GM21619 (cell line): ENCODE data around the gene USP34.
A peak's percentile ranks its signal among the peaks of the same experiment; 100 is the strongest.
"Not testable (repeated sequence)": the region's sequence is repeated elsewhere in the genome, so short reads cannot be mapped to it uniquely, and the experiment has no call there.

Source experiments
- ATAC-seq: cut with Tn5 transposase; IDR thresholded peaks from one replicate; pipeline ENCODE4 v1.9.1; 2021; ENCODE audit not compliant: unreplicated experiment

USP34 gene

DNA sequence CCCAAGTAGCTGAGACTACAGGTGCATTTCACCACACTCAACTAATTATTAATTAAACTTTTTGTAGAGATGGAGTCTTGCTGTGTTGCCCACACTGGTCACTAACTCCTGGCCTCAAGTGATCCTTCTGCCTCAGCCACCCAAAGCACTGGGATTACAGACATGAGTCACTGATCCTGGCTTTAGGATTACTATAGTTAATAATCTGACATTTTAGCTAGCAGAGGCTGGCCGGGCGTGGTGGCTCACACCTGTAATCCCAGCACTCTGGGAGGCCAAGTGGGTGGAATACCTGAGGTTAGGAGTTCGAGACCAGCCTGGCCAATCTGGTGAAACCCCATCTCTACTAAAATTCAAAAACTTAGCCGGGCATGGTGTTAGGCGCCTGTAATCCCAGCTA, 39.5 kb downstream of the USP34 start:
- no peak for ATAC-seq

DNA sequence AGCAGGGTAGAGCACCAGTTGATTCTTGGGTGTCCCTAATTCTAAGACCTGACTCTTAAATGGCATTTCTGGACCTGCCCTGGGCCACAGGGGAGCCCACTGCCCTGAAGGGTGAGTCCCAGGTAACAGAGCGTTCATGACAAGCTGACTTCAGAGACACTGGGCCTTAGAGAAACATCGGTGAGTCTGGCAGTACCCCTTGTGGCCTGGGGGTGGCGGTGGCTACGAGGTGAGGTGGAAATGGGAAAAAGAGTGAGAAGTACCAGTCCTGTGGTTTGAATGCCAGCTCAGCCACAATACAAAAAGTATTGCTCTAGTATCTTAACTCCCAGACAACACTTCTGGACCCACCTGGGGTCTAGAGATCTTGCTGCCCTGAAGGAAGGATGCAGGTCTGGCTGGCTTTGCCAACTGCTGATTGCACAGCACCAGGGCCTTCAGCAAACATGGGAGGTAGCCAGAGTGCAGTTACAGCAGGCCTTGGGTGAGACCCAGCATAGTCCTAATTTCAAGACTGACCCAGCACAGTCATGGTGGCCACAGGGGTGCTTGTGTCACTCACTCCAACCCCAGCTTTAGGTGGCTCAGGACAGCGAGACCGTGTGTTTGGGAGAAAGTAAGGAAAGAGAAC, 44.5 kb downstream of the USP34 start:
- ATAC-seq: peak; percentile 78

GRCh38 chr2:61425605-61426155, 45.2 kb downstream of the USP34 start:
- ATAC-seq: peak; percentile 6

- ATAC-seq: no peak
These were observed 47.2 kb downstream of the USP34 start for GRCh38 chr2:61423714-61424113.

DNA sequence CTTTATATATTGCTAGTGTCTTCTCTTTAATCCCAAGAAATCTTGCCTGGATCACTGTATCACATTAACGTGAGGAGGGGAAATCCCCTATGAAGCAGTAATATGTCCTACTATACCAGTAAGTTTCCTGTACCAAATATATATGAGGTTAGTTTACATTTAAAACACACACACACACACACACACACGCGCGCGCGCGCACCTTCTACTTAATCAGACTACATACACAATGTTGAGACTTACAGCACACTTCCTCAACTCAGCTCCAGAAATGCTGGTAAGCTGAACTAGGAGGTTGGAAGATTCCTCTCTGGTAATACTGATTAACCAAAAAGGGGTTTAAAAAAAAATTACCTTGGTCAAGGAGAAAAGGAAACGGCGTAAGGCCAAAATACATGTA, 49.3 kb downstream of the USP34 start:
- no peak for ATAC-seq

DNA sequence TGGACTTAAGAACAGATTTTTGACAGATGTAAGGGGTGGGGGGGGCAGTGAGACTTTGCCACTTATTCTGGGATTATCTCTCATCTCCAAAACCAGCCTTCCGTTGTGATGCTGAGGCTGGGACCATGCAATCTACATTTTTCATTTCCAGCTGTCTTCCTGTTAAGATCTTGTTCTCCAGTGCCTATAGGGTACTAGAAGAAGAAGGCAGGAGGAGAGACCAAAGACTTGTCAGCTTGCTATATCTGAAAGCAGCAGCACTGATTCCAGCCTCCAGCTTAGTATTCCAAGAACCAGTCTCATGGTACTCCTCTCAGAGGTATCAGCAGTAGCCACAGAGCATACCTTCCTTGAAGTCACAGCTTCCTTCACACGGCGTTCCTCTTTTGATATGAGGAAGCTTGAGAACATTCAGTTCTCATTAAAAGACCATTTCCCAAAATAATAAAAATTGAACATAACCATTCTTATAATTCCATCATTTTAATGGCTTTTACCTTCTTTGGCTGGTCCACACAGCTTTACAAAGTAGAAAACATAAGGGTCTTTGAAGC, 49.8 kb downstream of the USP34 start:
- no peak for ATAC-seq

DNA sequence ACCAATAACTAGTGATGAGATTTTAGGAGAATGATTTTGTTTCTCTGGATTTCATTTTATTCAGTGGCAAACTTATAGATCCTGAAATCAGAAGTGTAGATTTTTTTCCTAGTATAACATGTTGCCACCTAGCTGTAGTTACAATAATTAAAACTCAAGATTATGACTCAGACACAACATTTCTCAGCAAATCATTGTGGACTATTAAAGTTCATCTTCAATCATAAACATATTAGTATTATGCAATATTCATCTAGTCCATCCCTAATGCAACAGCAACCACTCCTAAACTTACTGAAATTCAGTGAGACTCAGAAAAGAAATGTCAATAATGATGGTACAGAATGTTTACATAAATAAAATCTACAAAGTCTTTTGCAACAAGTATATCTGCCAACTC, 51.3 kb downstream of the USP34 start:
- ATAC-seq: no peak

- no peak for ATAC-seq
These were observed 51.8 kb downstream of the USP34 start for GRCh38 chr2:61419129-61419528.

DNA sequence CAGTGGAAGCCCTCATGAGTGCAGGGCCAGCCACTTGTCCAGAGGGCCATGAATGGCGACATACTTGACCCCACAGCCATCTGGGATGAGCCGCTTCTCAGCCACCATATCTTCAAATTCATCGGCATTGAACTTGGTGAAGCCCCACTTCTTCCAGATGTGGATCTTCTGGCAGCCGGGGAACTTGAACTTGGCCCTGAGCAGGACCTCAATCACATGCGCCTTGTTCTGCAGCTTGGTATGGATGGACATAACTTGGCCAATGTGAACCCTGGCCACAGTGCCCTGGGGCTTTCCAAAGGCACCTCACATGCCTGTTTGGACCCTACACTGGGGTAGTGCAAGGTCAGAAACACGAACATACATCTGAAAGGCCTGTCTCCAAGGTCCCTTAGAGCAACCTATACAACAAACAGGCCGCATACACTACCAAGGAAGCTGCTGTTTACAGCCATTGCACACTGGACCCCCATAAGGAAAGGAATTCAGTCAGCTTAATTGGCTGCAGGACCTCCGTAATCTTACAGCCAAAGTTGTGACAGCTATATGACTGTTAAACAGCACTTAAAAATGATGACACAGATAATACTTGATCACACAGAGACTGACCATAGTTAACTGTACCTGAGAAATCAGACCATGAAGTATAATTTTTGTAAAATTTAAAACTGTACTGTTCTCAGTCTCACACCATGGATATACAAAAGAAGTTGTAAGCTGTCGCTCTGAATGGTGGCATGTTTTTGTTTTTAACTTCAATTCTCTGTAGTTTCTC, 53.8 kb downstream of the USP34 start:
- no peak for ATAC-seq

DNA sequence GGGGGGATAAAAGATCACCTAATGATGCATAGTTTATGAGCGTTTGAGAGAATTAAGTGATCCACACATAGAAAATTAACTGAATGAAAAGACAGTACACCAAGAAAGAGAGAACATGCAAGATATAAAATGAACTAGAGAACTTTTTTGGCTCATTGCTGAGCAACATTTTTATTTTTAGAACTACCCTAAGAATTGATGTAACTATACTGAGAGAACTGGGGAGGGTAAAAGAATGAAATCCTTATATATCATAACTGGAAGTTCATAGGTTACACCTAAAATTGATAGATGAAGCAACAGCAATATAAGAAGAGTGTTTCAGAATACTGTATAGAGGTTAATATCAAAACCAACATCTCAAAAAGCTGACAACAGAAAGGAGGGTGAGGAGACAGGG, 55.6 kb downstream of the USP34 start:
- no peak for ATAC-seq

DNA sequence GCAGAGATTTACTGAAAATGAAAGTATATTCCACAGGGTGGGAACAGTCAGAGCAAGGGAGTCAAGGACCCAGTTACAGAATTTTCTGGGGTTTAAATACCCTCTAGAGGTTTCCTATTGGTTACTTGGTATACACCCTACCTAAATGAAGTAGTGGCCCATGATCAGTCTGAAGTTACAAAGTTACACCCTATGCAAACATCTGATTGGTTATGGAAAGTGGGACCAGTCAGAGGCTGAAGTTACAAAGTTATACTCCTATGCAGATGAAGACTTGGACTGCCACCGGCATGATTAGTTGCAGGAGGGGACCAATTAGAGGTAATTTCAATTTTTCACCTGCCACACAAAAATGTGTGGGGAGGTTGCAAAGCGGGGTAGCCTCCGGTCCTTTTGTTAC, 56.2 kb downstream of the USP34 start:
- no peak for ATAC-seq

DNA sequence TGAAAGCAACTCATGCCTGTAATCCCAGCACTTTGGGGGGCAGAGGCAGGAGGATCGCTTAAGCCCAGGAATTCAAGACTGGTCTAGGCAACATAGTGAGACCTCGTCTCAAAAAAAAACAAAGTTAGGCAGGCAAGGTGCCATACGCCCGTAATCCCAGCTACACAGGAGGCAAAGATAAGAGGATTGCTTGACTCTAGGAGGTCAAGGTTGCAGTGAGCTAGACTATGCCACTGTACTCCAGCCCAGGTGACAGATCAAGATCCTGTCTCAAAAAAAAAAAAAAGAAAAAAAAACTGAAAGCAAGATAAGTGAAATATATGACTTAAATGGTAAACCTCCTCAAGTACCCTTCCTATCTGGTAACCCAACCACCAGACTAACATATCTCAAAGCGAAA, 59.8 kb downstream of the USP34 start:
- no peak for ATAC-seq

DNA sequence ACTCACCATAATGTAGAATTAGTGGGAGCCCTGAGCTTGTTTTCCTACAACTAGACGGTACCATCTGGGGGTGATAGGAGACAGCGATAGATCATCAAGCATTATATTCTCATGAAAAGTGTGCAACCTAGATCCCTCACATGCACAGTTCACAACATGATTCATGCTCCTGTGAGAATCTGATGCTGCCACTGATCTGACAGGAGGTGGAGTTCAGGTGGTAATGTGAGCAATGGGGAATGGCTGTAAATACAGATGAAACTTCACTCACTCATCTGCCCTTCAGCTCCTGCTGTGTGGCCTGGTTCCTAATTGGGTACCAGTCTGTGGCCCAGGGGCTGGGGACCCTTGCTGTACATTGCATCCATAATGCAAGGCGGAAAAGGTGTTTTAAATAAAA, 60.7 kb downstream of the USP34 start:
- no peak for ATAC-seq

DNA sequence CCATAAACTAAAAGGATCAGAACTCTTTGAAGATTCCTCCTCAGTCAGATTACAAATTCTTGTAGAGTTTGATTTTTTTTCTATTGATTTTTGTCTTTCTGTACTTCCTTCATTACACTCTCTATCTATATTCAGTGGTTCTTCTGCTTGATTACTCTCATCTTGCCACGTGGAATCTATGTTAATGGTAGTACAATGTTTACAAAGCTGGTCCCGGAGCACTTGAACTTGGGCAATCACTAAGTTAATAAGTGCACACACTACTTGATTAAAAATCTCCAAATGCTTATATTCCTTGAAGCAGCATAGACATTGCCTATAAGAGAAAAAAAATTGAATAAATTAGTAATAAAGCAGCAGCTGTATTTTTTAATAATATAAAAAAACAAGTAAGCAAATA, 65.1 kb downstream of the USP34 start:
- no peak for ATAC-seq

DNA sequence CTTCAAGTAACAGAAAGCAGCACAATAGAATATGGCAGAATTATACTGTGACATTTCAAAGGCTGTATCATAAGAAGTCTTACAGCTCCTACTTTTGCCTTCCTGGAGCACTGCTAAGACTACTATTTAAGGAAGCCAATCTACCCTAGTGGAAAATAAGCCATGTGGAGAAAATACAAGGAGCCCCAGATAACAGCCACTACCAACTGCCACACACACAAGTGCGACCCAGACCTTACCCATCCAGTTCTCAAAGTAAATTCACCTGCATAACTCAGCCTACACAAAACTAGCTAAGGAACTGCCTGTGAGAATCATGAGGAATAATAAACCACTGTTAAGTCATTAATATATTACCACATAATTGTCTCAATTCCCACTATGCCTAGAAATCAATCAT, 66.4 kb downstream of the USP34 start:
- ATAC-seq: no peak

DNA sequence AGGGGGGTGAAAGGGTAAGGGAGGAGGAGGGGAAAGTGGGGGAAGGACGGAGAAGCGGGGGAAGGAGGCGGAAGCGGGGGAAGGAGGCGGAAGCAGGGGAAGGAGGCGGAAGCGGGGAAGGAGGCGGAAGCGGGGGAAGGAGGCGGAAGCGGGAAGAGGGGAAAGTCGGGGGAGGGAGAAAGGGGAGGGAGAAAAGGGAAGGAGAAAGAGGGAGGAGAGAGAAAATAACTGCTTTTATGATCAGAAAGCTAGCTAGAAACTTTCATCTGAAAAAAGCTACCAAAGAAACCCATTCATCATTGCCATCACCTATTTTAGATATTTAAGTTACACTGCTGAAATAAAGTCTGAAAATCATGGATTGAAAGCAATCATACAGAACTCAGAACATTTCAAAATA, 72.5 kb downstream of the USP34 start:
- no peak for ATAC-seq

GRCh38 chr2:61396005-61396404, 74.9 kb downstream of the USP34 start:
- ATAC-seq: no peak

GRCh38 chr2:61387588-61387987, 83.3 kb downstream of the USP34 start:
- ATAC-seq: not testable (repeated sequence)

- ATAC-seq: not testable (repeated sequence)
These were observed 90.0 kb downstream of the USP34 start for GRCh38 chr2:61380882-61381197.

- no peak for ATAC-seq
These were observed 90.6 kb downstream of the USP34 start for GRCh38 chr2:61380056-61380881.

DNA sequence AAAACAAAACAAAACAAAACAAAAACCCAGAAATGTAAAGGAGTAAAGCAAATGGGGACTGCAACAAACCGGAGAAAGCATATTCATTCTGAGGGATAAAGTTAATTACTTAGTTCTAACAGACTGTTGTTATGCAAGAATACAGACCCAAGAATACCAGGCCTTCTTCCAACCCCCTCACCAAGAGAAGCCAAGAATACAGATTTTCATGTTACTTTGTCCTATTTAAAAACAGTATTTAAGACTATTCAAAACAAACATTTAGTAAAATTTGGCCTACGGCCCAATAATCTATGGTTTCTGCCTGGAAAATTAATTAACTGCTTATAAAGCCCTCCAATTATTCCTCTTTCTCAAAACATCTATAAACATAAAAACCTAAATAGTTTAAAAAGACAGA, 91.4 kb downstream of the USP34 start:
- ATAC-seq: no peak

- ATAC-seq: no peak
These were observed 92.6 kb downstream of the USP34 start for GRCh38 chr2:61378281-61378680.
